SK-N-SH (cell line): ENCODE results near the gene KMO. TPM values are rescaled to one million over a fixed set of nuclear protein-coding genes. Genes with fewer than 3 reads are reported as not detected.

Source experiments
- CTCF ChIA-PET: fragments of 300-600, 350-600 bp; formaldehyde crosslinking; extraction: SDS; loops from one replicate; lab custom pipeline; 2021; lab: Yijun Ruan, JAX
- POLR2A ChIA-PET: fragments of 350-600 bp; sonication (Branson Sonifier 250); formaldehyde crosslinking; extraction: SDS; loops from one replicate; lab custom pipeline; 2020; ENCODE audit warnings: antibody characterized with exemption, inconsistent platforms; lab: Yijun Ruan, JAX
- DNase-seq: peaks from one replicate; pipeline ENCODE4 v3.0.0; 2012
- H2AFZ ChIP-seq: fragments of 200-600 bp; sonication (generic); 2 replicates; pipeline ENCODE4 v1.8.1; 2016; ENCODE audit warnings: antibody characterized with exemption, mild to moderate bottlenecking, low read depth
- H3F3A ChIP-seq: fragments of 200-600 bp; sonication (generic); replicated peaks from 2 replicates; pipeline ENCODE3; 2016; ENCODE audit warnings: antibody characterized with exemption, mild to moderate bottlenecking; ENCODE audit not compliant: insufficient read depth
- H3K27ac ChIP-seq, 2 experiments: fragments of 200-500 bp in 1 of 2; fragments of 200-600 bp in 1 of 2; sonication (Bioruptor generic) in 1 of 2; sonication (generic), shearing (Covaris generic) in 1 of 2; 2 replicates each; pipeline versions ENCODE4 v1.5.1 to v1.6.1; 2014 to 2016; ENCODE audit warnings: low read depth in 2 of 2, inconsistent platforms in 1 of 2, low read length in 1 of 2, mild to moderate bottlenecking in 1 of 2, mixed read lengths in 1 of 2
- H3K27me3 ChIP-seq: fragments of 200-600 bp; sonication (generic), shearing (Covaris generic); 2 replicates; pipeline ENCODE4 v1.6.1; 2016; ENCODE audit warnings: mixed run types; ENCODE audit not compliant: insufficient read depth
- H3K36me3 ChIP-seq, 2 experiments: fragments of 200-500 bp in 1 of 2; fragments of 200-600 bp in 1 of 2; sonication (Bioruptor generic) in 1 of 2; sonication (generic) in 1 of 2; replicated peaks in 1 of 2; 2 replicates each; pipeline versions ENCODE3 to v1.5.1; 2014 to 2016; ENCODE audit warnings: low read length in 1 of 2, mild to moderate bottlenecking in 1 of 2; ENCODE audit not compliant: insufficient read depth in 2 of 2, control insufficient read depth in 1 of 2
- H3K4me1 ChIP-seq, 2 experiments: fragments of 200-500 bp in 1 of 2; fragments of 200-600 bp in 1 of 2; sonication (Bioruptor generic) in 1 of 2; sonication (generic), shearing (Covaris generic) in 1 of 2; 2 replicates each; pipeline versions ENCODE4 v1.5.1 to v1.6.1; 2014 to 2016; ENCODE audit warnings: low read depth in 1 of 2, low read length in 1 of 2, mixed run types in 1 of 2; ENCODE audit not compliant: insufficient read depth in 2 of 2, control insufficient read depth in 1 of 2
- H3K4me2 ChIP-seq: fragments of 200-600 bp; sonication (generic), shearing (Covaris generic); 2 replicates; pipeline ENCODE4 v1.6.1; 2017; ENCODE audit warnings: mixed run types
- H3K4me3 ChIP-seq, 2 experiments: fragments of 200-500 bp in 1 of 2; fragments of 200-600 bp in 1 of 2; sonication (Bioruptor generic) in 1 of 2; sonication (generic), shearing (Covaris generic) in 1 of 2; 2 replicates each; pipeline versions ENCODE4 v1.5.1 to v1.8.1; 2014 to 2016; ENCODE audit warnings: low read depth in 2 of 2, inconsistent platforms in 1 of 2, low read length in 1 of 2, mild to moderate bottlenecking in 1 of 2, mixed read lengths in 1 of 2, moderate library complexity in 1 of 2
- H3K79me2 ChIP-seq: fragments of 200-600 bp; sonication (generic); 2 replicates; pipeline ENCODE4 v1.8.1; 2017; ENCODE audit warnings: mild to moderate bottlenecking; ENCODE audit not compliant: insufficient read depth
- H3K9ac ChIP-seq: fragments of 200-600 bp; sonication (generic); 2 replicates; pipeline ENCODE4 v1.6.1; 2017; ENCODE audit warnings: mixed run types
- H3K9me2 ChIP-seq: fragments of 200-600 bp; sonication (generic); 2 replicates; pipeline ENCODE4 v1.6.1; 2017; ENCODE audit warnings: mixed run types
- H3K9me3 ChIP-seq: fragments of 200-600 bp; sonication (generic); 2 replicates; pipeline ENCODE4 v1.6.1; 2017; ENCODE audit warnings: mixed run types, mild to moderate bottlenecking, moderate library complexity
- H4K20me1 ChIP-seq: fragments of 200-600 bp; sonication (generic); 2 replicates; pipeline ENCODE4 v1.6.1; 2017; ENCODE audit warnings: mild to moderate bottlenecking, mixed run types; ENCODE audit not compliant: insufficient read depth
- ELF1 ChIP-seq: IDR thresholded peaks from 2 replicates; pipeline ENCODE4 v1.4.0; 2012
- EP300 ChIP-seq, 2 experiments: IDR thresholded peaks; 2 replicates each; pipeline versions ENCODE4 v1.4.0 to v1.6.1; 2012; ENCODE audit warnings: borderline replicate concordance in 1 of 2, low read depth in 1 of 2, low read length in 1 of 2
- GATA2 ChIP-seq: sonication (generic); formaldehyde crosslinking; IDR thresholded peaks from 2 replicates; pipeline ENCODE4 v1.5.0; 2020; ENCODE audit warnings: mild to moderate bottlenecking, missing genetic modification reagents
- MEF2A ChIP-seq: IDR thresholded peaks from 2 replicates; pipeline ENCODE4 v1.4.0; 2012; ENCODE audit warnings: low read depth, borderline replicate concordance
- NFIC ChIP-seq: IDR thresholded peaks from 2 replicates; pipeline ENCODE4 v1.4.0; 2012; ENCODE audit warnings: borderline replicate concordance
- NRF1 ChIP-seq: IDR thresholded peaks from 2 replicates; pipeline ENCODE4 v1.6.1; 2012; ENCODE audit warnings: low read depth, mild to moderate bottlenecking, low read length
- RAD21 ChIP-seq: IDR thresholded peaks from 2 replicates; pipeline ENCODE4 v1.6.1; 2012; ENCODE audit warnings: mild to moderate bottlenecking, low read length
- RFX5 ChIP-seq: IDR thresholded peaks from 2 replicates; pipeline ENCODE4 v1.6.1; 2012; ENCODE audit warnings: mild to moderate bottlenecking, improper control_type of control experiment, low read length
- RXRA ChIP-seq: IDR thresholded peaks from 2 replicates; pipeline ENCODE4 v1.4.0; 2012; ENCODE audit warnings: low read depth, mild to moderate bottlenecking, borderline replicate concordance
- USF1 ChIP-seq: IDR thresholded peaks from 2 replicates; pipeline ENCODE4 v1.4.0; 2012; ENCODE audit warnings: low read depth, borderline replicate concordance
- YY1 ChIP-seq: IDR thresholded peaks from 2 replicates; pipeline ENCODE4 v1.4.0; 2012; ENCODE audit warnings: low read depth, mild to moderate bottlenecking
- WGBS: methylation state at CpG from one replicate; pipeline ENCODE4 v1.1.6; 2017; ENCODE audit warnings: low lambda C conversion rate; 5-methylcytosine and 5-hydroxymethylcytosine counted together
- polyA plus RNA-seq, 3 experiments: library from polyadenylated mRNA; depleted of rRNA; stranded (reverse); fragments of >200 nt; gene quantifications; 2 replicates each; pipeline ENCODE4 v1.2.3, GENCODE V29; 2012
- TF ChIP-seq, protein P1 (sequence below): fragments of 200-600 bp; sonication (generic); IDR thresholded peaks from 2 replicates; pipeline ENCODE4 v1.6.1; 2017; ENCODE audit warnings: antibody characterized with exemption, mild to moderate bottlenecking, moderate library complexity
- TF ChIP-seq, protein P2 (sequence below): IDR thresholded peaks from 2 replicates; pipeline ENCODE4 v1.4.0; 2012; ENCODE audit warnings: low read depth, borderline replicate concordance

Gene KMO
- polyA plus RNA-seq, 1 of the 3 experiments (the other 2 are of a cell fraction) = not detected

- no peak for TF ChIP-seq RFX5
- TF ChIP-seq NRF1 = no peak
- TF ChIP-seq NFIC = no peak
- no peak for TF ChIP-seq MEF2A
- TF ChIP-seq, all 33 proteins: peak for 0
Measured at GRCh38 chr1:241520080-241520465, 12.1 kb upstream of the KMO start (continued).

- Histone ChIP-seq H4K20me1 (0 out of 2 replicates have a peak, but pooled peaks cover 3% of the 10 kb centered on the region), H3K9me2 (peaks cover 5% of the 10 kb centered on the region; the same call in 1 of the 2 replicates), H2AFZ (no peak overlapping the region), H3K9ac (no peak overlapping the region), H3F3A (no peaks in the 10 kb centered on the region), H3K36me3 (no peaks in the 10 kb centered on the region), H3K79me2 (peaks cover 25% of the 10 kb centered on the region), H3K4me1 (peaks cover 5 to 12% of the 10 kb centered on the region in 2 experiments; a peak in 1 of 4 replicates), H3K4me2 (no peak overlapping the region), H3K27ac (no peak overlapping the region), H3K27me3 (no peaks in the 10 kb centered on the region), H3K4me3 (no peak overlapping the region), H3K9me3 (no peaks in the 10 kb centered on the region)
- no peak for DNase-seq
- TF ChIP-seq RXRA (no peak), GATA2 (CRISPR knock-in tag) (no peak), MEF2A (no peak), USF1 (no peak), YY1 (no peak), RAD21 (no peak), EP300 (IDR thresholded peaks at IDR 0.05; ENCODE audit: borderline replicate concordance in 1 of 2, low read depth in 1 of 2, low read length in 1 of 2) (no peak), ELF1 (no peak)
- TF ChIP-seq, protein P1, sequence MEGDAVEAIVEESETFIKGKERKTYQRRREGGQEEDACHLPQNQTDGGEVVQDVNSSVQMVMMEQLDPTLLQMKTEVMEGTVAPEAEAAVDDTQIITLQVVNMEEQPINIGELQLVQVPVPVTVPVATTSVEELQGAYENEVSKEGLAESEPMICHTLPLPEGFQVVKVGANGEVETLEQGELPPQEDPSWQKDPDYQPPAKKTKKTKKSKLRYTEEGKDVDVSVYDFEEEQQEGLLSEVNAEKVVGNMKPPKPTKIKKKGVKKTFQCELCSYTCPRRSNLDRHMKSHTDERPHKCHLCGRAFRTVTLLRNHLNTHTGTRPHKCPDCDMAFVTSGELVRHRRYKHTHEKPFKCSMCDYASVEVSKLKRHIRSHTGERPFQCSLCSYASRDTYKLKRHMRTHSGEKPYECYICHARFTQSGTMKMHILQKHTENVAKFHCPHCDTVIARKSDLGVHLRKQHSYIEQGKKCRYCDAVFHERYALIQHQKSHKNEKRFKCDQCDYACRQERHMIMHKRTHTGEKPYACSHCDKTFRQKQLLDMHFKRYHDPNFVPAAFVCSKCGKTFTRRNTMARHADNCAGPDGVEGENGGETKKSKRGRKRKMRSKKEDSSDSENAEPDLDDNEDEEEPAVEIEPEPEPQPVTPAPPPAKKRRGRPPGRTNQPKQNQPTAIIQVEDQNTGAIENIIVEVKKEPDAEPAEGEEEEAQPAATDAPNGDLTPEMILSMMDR = no peak
- TF ChIP-seq, protein P2, sequence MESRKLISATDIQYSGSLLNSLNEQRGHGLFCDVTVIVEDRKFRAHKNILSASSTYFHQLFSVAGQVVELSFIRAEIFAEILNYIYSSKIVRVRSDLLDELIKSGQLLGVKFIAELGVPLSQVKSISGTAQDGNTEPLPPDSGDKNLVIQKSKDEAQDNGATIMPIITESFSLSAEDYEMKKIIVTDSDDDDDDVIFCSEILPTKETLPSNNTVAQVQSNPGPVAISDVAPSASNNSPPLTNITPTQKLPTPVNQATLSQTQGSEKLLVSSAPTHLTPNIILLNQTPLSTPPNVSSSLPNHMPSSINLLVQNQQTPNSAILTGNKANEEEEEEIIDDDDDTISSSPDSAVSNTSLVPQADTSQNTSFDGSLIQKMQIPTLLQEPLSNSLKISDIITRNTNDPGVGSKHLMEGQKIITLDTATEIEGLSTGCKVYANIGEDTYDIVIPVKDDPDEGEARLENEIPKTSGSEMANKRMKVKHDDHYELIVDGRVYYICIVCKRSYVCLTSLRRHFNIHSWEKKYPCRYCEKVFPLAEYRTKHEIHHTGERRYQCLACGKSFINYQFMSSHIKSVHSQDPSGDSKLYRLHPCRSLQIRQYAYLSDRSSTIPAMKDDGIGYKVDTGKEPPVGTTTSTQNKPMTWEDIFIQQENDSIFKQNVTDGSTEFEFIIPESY = no peak
- ChIA-PET CTCF (no interaction called here), POLR2A (no interaction called here)
- WGBS = 70% methylated on average over 2 of the region's 2 CpGs
Measured at GRCh38 chr1:241521718-241522117, 10.5 kb upstream of the KMO start.
